ENCODE measurements around the gene NPAS3.

Gene NPAS3

GRCh38 chr14:33332497-33332896 is 393.8 kb downstream of the NPAS3 start:
- DNase-seq (ENCODE audit: low spot score): no peak
- TF ChIP-seq, protein P1, sequence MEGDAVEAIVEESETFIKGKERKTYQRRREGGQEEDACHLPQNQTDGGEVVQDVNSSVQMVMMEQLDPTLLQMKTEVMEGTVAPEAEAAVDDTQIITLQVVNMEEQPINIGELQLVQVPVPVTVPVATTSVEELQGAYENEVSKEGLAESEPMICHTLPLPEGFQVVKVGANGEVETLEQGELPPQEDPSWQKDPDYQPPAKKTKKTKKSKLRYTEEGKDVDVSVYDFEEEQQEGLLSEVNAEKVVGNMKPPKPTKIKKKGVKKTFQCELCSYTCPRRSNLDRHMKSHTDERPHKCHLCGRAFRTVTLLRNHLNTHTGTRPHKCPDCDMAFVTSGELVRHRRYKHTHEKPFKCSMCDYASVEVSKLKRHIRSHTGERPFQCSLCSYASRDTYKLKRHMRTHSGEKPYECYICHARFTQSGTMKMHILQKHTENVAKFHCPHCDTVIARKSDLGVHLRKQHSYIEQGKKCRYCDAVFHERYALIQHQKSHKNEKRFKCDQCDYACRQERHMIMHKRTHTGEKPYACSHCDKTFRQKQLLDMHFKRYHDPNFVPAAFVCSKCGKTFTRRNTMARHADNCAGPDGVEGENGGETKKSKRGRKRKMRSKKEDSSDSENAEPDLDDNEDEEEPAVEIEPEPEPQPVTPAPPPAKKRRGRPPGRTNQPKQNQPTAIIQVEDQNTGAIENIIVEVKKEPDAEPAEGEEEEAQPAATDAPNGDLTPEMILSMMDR (IDR thresholded peaks at IDR 0.05; ENCODE audit: extremely low read depth, missing control alignments): no peak

GRCh38 chr14:33335366-33335765 is 396.7 kb downstream of the NPAS3 start:
- no peak for DNase-seq (ENCODE audit: low spot score)
- TF ChIP-seq, protein P1 (IDR thresholded peaks at IDR 0.05; ENCODE audit: extremely low read depth, missing control alignments): no peak

DNA sequence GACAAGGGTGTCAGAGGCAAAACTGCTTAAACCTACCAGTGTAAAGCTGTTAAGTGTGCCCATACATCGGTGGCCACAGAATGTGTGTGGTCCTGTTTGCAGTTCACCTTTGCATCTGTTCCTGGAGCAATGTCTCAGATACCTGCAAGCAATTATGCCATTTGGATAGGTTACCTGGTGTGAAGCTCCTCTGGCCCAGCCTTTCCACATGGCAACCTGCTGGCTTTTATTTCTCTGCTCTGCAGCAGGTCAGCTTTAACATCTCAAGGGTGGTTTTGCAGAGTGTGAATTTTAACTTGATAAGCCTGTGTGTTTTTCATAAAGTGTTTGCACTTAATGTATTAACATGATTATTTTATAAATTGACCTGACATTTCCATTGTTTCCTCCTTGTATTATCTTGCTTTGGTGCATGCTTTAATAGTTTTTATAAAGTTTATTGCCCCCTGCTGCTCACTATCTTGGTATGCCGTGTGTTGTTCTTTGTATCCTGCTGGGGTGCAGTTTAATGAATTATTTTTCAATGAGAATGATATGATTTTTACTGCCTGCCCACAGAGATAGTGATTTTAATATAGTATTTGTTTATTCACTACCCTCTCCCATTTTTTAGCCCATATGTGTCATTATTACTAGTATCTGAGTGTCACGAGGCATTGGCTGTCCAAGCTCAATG is 403.8 kb downstream of the NPAS3 start:
- DNase-seq (ENCODE audit: low spot score): no peak
- TF ChIP-seq, protein P1 (IDR thresholded peaks at IDR 0.05; ENCODE audit: extremely low read depth, missing control alignments): no peak

DNA sequence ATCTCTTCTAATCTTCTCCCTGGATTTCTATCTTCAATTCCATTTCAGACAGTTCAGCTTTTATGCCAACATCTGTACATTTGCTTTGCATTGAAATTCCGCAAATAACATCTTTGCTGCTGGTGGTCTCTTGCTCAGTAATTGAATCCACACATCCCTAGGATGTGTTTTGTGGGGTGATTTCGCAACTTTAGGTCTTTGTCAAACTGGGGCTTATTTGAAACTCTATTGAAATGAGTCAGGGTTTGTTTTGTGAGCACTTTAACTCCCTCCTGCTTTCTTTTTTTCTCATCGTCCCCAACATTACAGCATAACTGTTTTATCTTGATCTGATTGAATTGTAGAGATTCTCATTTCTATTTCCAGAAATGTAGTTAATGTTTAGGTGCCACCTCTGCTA is 404.3 kb downstream of the NPAS3 start:
- TF ChIP-seq, protein P1 (IDR thresholded peaks at IDR 0.05; ENCODE audit: extremely low read depth, missing control alignments): no peak
- DNase-seq (ENCODE audit: low spot score): no peak

GRCh38 chr14:33347796-33348195 is 409.1 kb downstream of the NPAS3 start:
- TF ChIP-seq, protein P1 (IDR thresholded peaks at IDR 0.05; ENCODE audit: extremely low read depth, missing control alignments): no peak
- no peak for DNase-seq (ENCODE audit: low spot score)

DNA sequence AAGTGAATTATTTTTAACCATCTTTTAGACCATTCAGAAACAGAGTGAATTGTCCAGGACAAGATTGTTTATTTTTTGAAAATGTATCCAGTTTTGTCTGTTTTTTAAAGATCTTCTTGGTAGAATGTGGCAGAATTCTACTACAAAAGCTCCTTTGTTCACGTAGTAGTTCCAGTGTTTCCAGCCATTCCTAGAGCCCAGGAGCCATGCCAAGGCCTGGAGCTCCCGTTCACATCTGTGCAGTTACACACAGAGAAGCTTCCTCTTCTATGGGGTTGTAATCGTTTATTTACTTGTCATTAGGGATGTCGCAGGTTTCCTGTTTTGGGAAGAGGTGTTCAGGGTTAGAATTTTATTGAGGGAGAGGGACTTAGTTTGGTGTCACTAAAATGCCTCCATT is 409.8 kb downstream of the NPAS3 start:
- no peak for DNase-seq (ENCODE audit: low spot score)
- TF ChIP-seq, protein P1 (IDR thresholded peaks at IDR 0.05; ENCODE audit: extremely low read depth, missing control alignments): no peak

DNA sequence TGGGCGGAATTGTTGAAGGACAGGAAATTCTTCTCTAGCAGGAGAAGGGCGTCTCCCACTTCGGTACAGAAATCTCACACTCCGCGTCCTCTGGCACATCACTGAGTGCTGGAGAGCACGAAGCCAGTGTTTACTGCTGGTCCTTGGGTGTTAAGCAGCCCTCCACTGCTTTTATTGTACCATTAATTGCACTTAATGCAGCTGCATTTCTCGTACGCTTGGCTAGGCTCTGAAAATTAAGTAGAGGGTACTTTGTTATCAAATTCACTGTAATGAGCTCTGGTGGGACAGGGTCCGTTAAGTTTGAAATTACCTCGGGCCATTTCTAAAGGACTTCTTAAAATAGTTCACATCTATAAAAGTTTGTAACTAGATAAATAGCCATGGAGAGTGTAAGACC is 411.2 kb downstream of the NPAS3 start:
- DNase-seq (ENCODE audit: low spot score): no peak
- TF ChIP-seq, protein P1 (IDR thresholded peaks at IDR 0.05; ENCODE audit: extremely low read depth, missing control alignments): no peak

Measured in GM20000 (cell line).